Vagina (tissue), 2 donors: ENCODE results near the gene CD180.

Experiments used
- CTCF ChIP-seq, 3 experiments: fragments of 450-650 bp in 2 of 3; fragments of 200-600 bp in 1 of 3; sonication (generic) in 1 of 3; IDR thresholded peaks; one replicate each; pipeline ENCODE4 v1.5.1; 2017 to 2019; ENCODE audit warnings: antibody characterized with exemption in 3 of 3, mild to moderate bottlenecking in 2 of 3, moderate library complexity in 2 of 3
- POLR2AphosphoS5 ChIP-seq, 2 donors: sonication (generic); formaldehyde crosslinking; IDR thresholded peaks; one replicate each; pipeline ENCODE4 v1.9.0; 2017; ENCODE audit warnings: antibody characterized with exemption in 2 of 2, mild to moderate bottlenecking in 2 of 2, low read depth in 1 of 2; ENCODE audit not compliant: insufficient read depth in 1 of 2

GRCh38 chr5:67221487-67222242, 25.1 kb upstream of the CD180 start:
- TF ChIP-seq CTCF (IDR thresholded peaks at IDR 0.05) (no peak), POLR2AphosphoS5 (IDR thresholded peaks at IDR 0.05; ENCODE audit: insufficient read depth in 1 of 2, low read depth in 1 of 2) (no peak)
